ENCODE measurements around the gene CCDC196. TPM values are rescaled to one million over a fixed set of nuclear protein-coding genes. Genes with fewer than 3 reads are reported as not detected.

Gene CCDC196
- total RNA-seq, 1 experiment from 2014 or later = not detected

GRCh38 chr14:66514213-66514612 lies 28.0 kb downstream of the CCDC196 start (continued):
- TF ChIP-seq ZNF532 (CRISPR knock-in tag; IDR thresholded peaks at IDR 0.05; ENCODE audit: borderline replicate concordance) (no peak), JAZF1 (CRISPR knock-in tag; IDR thresholded peaks at IDR 0.05) (no peak), ZNF263 (CRISPR knock-in tag; IDR thresholded peaks at IDR 0.05; ENCODE audit: low read depth) (no peak), TEAD1 (CRISPR knock-in tag; IDR thresholded peaks at IDR 0.05) (no peak), ZMAT4 (CRISPR knock-in tag; IDR thresholded peaks at IDR 0.05) (no peak), ZNF281 (CRISPR knock-in tag; IDR thresholded peaks at IDR 0.05) (no peak)

GRCh38 chr14:66530526-66530925 lies 44.4 kb downstream of the CCDC196 start:
- DNase-seq (ENCODE audit: low spot score) (no peak), ATAC-seq (no peak)
- peaks cover 23% of the 10 kb centered on the region for H3K9me3 Mint-ChIP-seq
- CTCF ChIA-PET = interaction anchor here (0.6 kb wide), 2 partner anchors 22 to 454 kb away, joined by 3 read pairs; no protein-coding TSS in a partner anchor
- H3K4me1 Mint-ChIP-seq = no peaks in the 10 kb centered on the region
- POLR2A ChIA-PET = no interaction called here
- no peaks in the 10 kb centered on the region for H3K27me3 Mint-ChIP-seq (ENCODE audit: low read depth)
- no peak overlapping the region for H3K27ac Mint-ChIP-seq
- H3K4me3 Mint-ChIP-seq = no peak overlapping the region
- H3K36me3 Mint-ChIP-seq = peaks cover 3% of the 10 kb centered on the region; the same call in 1 of the 2 replicates
- TF ChIP-seq JAZF1 (CRISPR knock-in tag; IDR thresholded peaks at IDR 0.05) (no peak), ZSCAN18 (CRISPR knock-in tag; IDR thresholded peaks at IDR 0.05) (no peak), NFE2L1 (CRISPR knock-in tag; IDR thresholded peaks at IDR 0.05) (no peak), GRHL2 (CRISPR knock-in tag; IDR thresholded peaks at IDR 0.05; ENCODE audit: insufficient replicate concordance, severe bottlenecking) (no peak), ZNF532 (CRISPR knock-in tag; IDR thresholded peaks at IDR 0.05; ENCODE audit: borderline replicate concordance) (no peak), ELF4 (CRISPR knock-in tag; IDR thresholded peaks at IDR 0.05; ENCODE audit: low read depth) (no peak), E2F1 (CRISPR knock-in tag; IDR thresholded peaks at IDR 0.05) (no peak), EMX1 (CRISPR knock-in tag; IDR thresholded peaks at IDR 0.05) (no peak), CREB1 (CRISPR knock-in tag; IDR thresholded peaks at IDR 0.05) (no peak)
- TF ChIP-seq, protein P1, sequence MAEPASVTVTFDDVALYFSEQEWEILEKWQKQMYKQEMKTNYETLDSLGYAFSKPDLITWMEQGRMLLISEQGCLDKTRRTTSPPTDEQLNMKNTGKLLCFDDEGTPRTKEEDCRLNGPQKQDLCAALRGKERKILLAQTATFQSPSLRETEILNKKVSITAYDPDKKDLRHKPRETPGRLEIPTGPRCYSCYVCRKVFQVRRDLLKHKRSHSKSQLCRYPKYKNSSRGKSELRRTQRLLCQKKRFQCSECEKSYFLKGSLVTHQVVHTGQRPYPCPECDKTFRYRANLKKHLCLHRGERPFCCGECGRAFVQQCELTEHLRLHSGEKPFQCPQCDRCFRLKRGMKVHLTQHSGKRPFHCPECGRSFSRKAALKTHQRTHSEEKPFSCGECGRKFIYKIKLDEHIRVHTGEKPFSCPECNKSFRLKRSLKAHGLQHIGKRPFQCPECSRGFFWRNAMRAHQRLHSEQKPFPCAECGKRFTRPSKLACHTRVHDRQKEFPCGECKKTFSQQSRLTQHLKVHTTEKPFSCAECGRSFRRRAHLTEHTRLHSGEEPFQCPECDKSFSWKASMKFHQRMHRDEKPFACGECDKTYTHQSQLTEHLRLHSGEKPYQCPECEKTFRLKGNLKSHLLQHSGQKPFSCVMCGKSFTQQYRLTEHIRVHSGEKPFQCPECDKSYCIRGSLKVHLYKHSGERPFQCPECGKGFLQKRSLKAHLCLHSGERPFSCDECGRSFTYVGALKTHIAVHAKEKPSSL (CRISPR knock-in tag; conservative IDR thresholded peaks at IDR 0.05) = no peak
- TF ChIP-seq, protein P2, sequence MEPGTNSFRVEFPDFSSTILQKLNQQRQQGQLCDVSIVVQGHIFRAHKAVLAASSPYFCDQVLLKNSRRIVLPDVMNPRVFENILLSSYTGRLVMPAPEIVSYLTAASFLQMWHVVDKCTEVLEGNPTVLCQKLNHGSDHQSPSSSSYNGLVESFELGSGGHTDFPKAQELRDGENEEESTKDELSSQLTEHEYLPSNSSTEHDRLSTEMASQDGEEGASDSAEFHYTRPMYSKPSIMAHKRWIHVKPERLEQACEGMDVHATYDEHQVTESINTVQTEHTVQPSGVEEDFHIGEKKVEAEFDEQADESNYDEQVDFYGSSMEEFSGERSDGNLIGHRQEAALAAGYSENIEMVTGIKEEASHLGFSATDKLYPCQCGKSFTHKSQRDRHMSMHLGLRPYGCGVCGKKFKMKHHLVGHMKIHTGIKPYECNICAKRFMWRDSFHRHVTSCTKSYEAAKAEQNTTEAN (CRISPR knock-in tag; IDR thresholded peaks at IDR 0.05) = no peak
- TF ChIP-seq, protein P3, sequence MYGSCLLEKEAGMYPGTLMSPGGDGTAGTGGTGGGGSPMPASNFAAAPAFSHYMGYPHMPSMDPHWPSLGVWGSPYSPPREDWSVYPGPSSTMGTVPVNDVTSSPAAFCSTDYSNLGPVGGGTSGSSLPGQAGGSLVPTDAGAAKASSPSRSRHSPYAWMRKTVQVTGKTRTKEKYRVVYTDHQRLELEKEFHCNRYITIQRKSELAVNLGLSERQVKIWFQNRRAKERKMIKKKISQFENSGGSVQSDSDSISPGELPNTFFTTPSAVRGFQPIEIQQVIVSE (CRISPR knock-in tag; IDR thresholded peaks at IDR 0.05; ENCODE audit: borderline replicate concordance) = no peak

All from WTC11 (cell line).